Cardiac muscle cell (in vitro differentiated cells and primary cell): Measurements from ENCODE around the gene EYA2. TPM values are rescaled to one million over a fixed set of nuclear protein-coding genes. Genes with fewer than 3 reads are reported as not detected.

Experiments
- DNase-seq, 2 donors: peaks; one replicate each; pipeline versions ENCODE4 v3.0.0 to v3.0.0-alpha.2; 2010 to 2017; ENCODE audit warnings: low read depth in 1 of 2, low spot score in 1 of 2
- H3K27ac ChIP-seq: fragments of 200-600 bp; sonication (generic); 2 replicates; pipeline ENCODE4 v1.5.1; 2016
- H3K27me3 ChIP-seq: fragments of 200-600 bp; sonication (generic); 2 replicates; pipeline ENCODE4 v1.6.0; 2016; ENCODE audit warnings: control low read depth
- H3K36me3 ChIP-seq: fragments of 200-600 bp; sonication (generic); 2 replicates; pipeline ENCODE4 v1.5.1; 2016; ENCODE audit warnings: control low read depth
- H3K4me1 ChIP-seq: fragments of 200-600 bp; sonication (generic); 2 replicates; pipeline ENCODE4 v1.8.1; 2017; ENCODE audit warnings: low read depth, mild to moderate bottlenecking, mixed run types
- H3K4me3 ChIP-seq: fragments of 200-600 bp; sonication (generic); 2 replicates; pipeline ENCODE4 v1.5.1; 2016; ENCODE audit warnings: mild to moderate bottlenecking
- H3K9me3 ChIP-seq: fragments of 200-600 bp; sonication (generic); 2 replicates; pipeline ENCODE4 v1.5.1; 2017; ENCODE audit warnings: low read depth, mild to moderate bottlenecking, control low read depth
- CTCF ChIP-seq: IDR thresholded peaks from 2 replicates; pipeline ENCODE4 v1.5.1; 2012; ENCODE audit warnings: low read depth, mild to moderate bottlenecking, low read length
- polyA plus RNA-seq: library from polyadenylated mRNA; unstranded; fragments of >200 nt; fragmentation: Nextera tagmentation; extraction: Ambion mirVana; gene quantifications from 2 replicates; pipeline ENCODE4 v1.2.1, GENCODE V29; 2016
- total RNA-seq: library from RNA; depleted of rRNA; stranded (reverse); fragments of >200 nt; gene quantifications from 2 replicates; pipeline ENCODE4 v1.2.3, GENCODE V29; 2016

EYA2 gene
- total and polyA plus RNA-seq, 2 experiments from 2014 or later: 0.30 TPM; not detected in 1

- no peak for TF ChIP-seq CTCF
- Histone ChIP-seq H3K4me3 (no peak overlapping the region), H3K36me3 (no peaks in the 10 kb centered on the region), H3K27me3 (peaks cover 13% of the 10 kb centered on the region), H3K9me3 (no peaks in the 10 kb centered on the region), H3K27ac (no peak overlapping the region), H3K4me1 (no peaks in the 10 kb centered on the region)
- no peak for DNase-seq
Measured at GRCh38 chr20:46991880-46992639, 97.4 kb downstream of the EYA2 start.

- Histone ChIP-seq H3K27ac (no peak overlapping the region), H3K4me1 (no peaks in the 10 kb centered on the region), H3K36me3 (no peaks in the 10 kb centered on the region), H3K4me3 (no peak overlapping the region), H3K27me3 (peaks cover 19% of the 10 kb centered on the region), H3K9me3 (no peaks in the 10 kb centered on the region)
- DNase-seq: no peak
- TF ChIP-seq CTCF: no peak
Measured at GRCh38 chr20:46992640-46993035, 98.0 kb downstream of the EYA2 start.

GRCh38 chr20:46993465-46994095 lies 98.9 kb downstream of the EYA2 start:
- DNase-seq: no peak
- H3K4me3 ChIP-seq: no peak overlapping the region
- H3K4me1 ChIP-seq: no peaks in the 10 kb centered on the region
- TF ChIP-seq CTCF: no peak
- H3K27me3 ChIP-seq: peaks cover 21% of the 10 kb centered on the region
- H3K9me3 ChIP-seq: no peaks in the 10 kb centered on the region
- H3K27ac ChIP-seq: no peak overlapping the region
- H3K36me3 ChIP-seq: no peaks in the 10 kb centered on the region

GRCh38 chr20:46994341-46994740 lies 99.7 kb downstream of the EYA2 start:
- no peak for DNase-seq
- Histone ChIP-seq H3K4me1 (no peaks in the 10 kb centered on the region), H3K27me3 (peaks cover 21% of the 10 kb centered on the region), H3K27ac (no peak overlapping the region), H3K36me3 (no peaks in the 10 kb centered on the region), H3K9me3 (no peaks in the 10 kb centered on the region), H3K4me3 (no peak overlapping the region)
- TF ChIP-seq CTCF: no peak

- Histone ChIP-seq H3K27me3 (peaks cover 21% of the 10 kb centered on the region), H3K4me3 (no peak overlapping the region), H3K36me3 (no peaks in the 10 kb centered on the region), H3K27ac (no peak overlapping the region), H3K4me1 (no peaks in the 10 kb centered on the region), H3K9me3 (no peaks in the 10 kb centered on the region)
- DNase-seq: no peak
- TF ChIP-seq CTCF: no peak
Measured at GRCh38 chr20:46995561-46996142, 101.0 kb downstream of the EYA2 start.
